Raji (cell line): ENCODE data around the gene FBRS.

Experiments used
- POLR2A ChIP-seq: IDR thresholded peaks from 2 replicates; pipeline ENCODE4 v1.6.1; 2011; ENCODE audit warnings: low read depth, low read length, control low read depth; ENCODE audit not compliant: insufficient read depth

Gene FBRS

GRCh38 chr16:30700491-30700890 is 42.3 kb downstream of the FBRS start:
- TF ChIP-seq POLR2A: no peak

GRCh38 chr16:30700971-30701370 is 42.7 kb downstream of the FBRS start:
- no peak for TF ChIP-seq POLR2A

- TF ChIP-seq POLR2A: no peak
Observed at GRCh38 chr16:30703971-30704370, 45.7 kb downstream of the FBRS start.

- no peak for TF ChIP-seq POLR2A
Observed at GRCh38 chr16:30706046-30706445, 47.8 kb downstream of the FBRS start.

- TF ChIP-seq POLR2A: no peak
Observed at GRCh38 chr16:30710971-30711370, 52.7 kb downstream of the FBRS start.

GRCh38 chr16:30711712-30712111 is 53.5 kb downstream of the FBRS start:
- no peak for TF ChIP-seq POLR2A

- TF ChIP-seq POLR2A: no peak
Observed at GRCh38 chr16:30715750-30716445, 57.7 kb downstream of the FBRS start.

- TF ChIP-seq POLR2A: no peak
Observed at GRCh38 chr16:30720086-30720485, 61.9 kb downstream of the FBRS start.
